HepG2 (cell line): ENCODE data around the gene DNAJC21. TPM values are rescaled to one million over a fixed set of nuclear protein-coding genes. Genes with fewer than 3 reads are reported as not detected.

Experiments used
- ATAC-seq: fragments of 200-7000 bp; cut with Tn5 transposase; 3 replicates; pipeline ENCODE4 v1.9.1; 2020; ENCODE audit warnings: mild to moderate bottlenecking, moderate library complexity
- BruUV-seq: library from RNA; stranded (reverse); fragments of 400-500 nt; replicated peaks from 2 replicates; lab custom pipeline; 2021; lab: Mats Ljungman, UMichigan
- CTCF ChIA-PET: fragments of 300-600 bp; formaldehyde crosslinking; extraction: SDS; loops from one replicate; lab custom pipeline; 2021; ENCODE audit warnings: low total read pairs, inconsistent platforms, low intra/inter-chr PET ratio; lab: Yijun Ruan, JAX
- POLR2A ChIA-PET: fragments of 350-600 bp; sonication (Branson Sonifier 250); formaldehyde crosslinking; loops from one replicate; lab custom pipeline; 2020; ENCODE audit warnings: antibody characterized with exemption, inconsistent platforms; lab: Yijun Ruan, JAX
- DNase-seq: peaks from one replicate; pipeline ENCODE4 v3.0.0-alpha.2; 2015; ENCODE audit warnings: low spot score
- FAIRE-seq: peaks from 3 replicates; lab custom pipeline; 2011; peaks lifted over from hg19 to GRCh38; lab: Jason Lieb, UNC
- H2AFZ ChIP-seq: one replicate; pipeline ENCODE4 v1.6.1; 2011; ENCODE audit warnings: low read length, inconsistent platforms
- H3K27ac ChIP-seq: fragments of 300-600 bp; 3 replicates; pipeline ENCODE4 v1.8.0; 2011; ENCODE audit warnings: mixed run types, mild to moderate bottlenecking, mixed read lengths, low read length, inconsistent platforms; ENCODE audit not compliant: insufficient read depth; ENCODE audit errors: extremely low read length
- H3K27me3 ChIP-seq, 2 experiments: fragments of 200-600 bp in 1 of 2; 2 replicates in 1 of 2; 3 replicates in 1 of 2; pipeline versions ENCODE4 v1.6.0 to v1.8.0; 2011; ENCODE audit warnings: low read length in 2 of 2, mild to moderate bottlenecking in 2 of 2, moderate library complexity in 2 of 2, inconsistent platforms in 1 of 2; ENCODE audit not compliant: insufficient read depth in 2 of 2, control insufficient read depth in 1 of 2
- H3K36me3 ChIP-seq, 2 experiments: fragments of 200-600 bp in 1 of 2; replicated peaks in 1 of 2; 2 replicates in 1 of 2; 3 replicates in 1 of 2; pipeline versions ENCODE4 v1.5.1 to v1.8.0; 2011; ENCODE audit warnings: low read length in 2 of 2, inconsistent platforms in 1 of 2; ENCODE audit not compliant: insufficient read depth in 2 of 2, control insufficient read depth in 1 of 2
- H3K4me1 ChIP-seq: 2 replicates; pipeline ENCODE4 v1.5.1; 2012; ENCODE audit warnings: low read length, inconsistent platforms; ENCODE audit not compliant: insufficient read depth
- H3K4me2 ChIP-seq: 2 replicates; pipeline ENCODE4 v1.6.0; 2011; ENCODE audit warnings: low read depth, low read length, inconsistent platforms
- H3K4me3 ChIP-seq, 3 experiments: fragments of 200-600 bp in 1 of 3; sonication (generic), shearing (Covaris generic) in 1 of 3; replicated peaks in 1 of 3; 2 replicates each; pipeline ENCODE4 v1.5.1; 2011 to 2016; ENCODE audit warnings: low read length in 3 of 3, inconsistent platforms in 2 of 3, low read depth in 2 of 3, mild to moderate bottlenecking in 2 of 3, control low read depth in 1 of 3, mixed read lengths in 1 of 3; ENCODE audit not compliant: insufficient read depth in 1 of 3
- H3K79me2 ChIP-seq: one replicate; pipeline ENCODE4 v1.6.1; 2011; ENCODE audit warnings: low read length, inconsistent platforms; ENCODE audit not compliant: insufficient read depth
- H3K9ac ChIP-seq: 2 replicates; pipeline ENCODE4 v1.6.0; 2011; ENCODE audit warnings: mild to moderate bottlenecking, low read depth, low read length, inconsistent platforms; ENCODE audit not compliant: insufficient read depth
- H3K9me3 ChIP-seq: 2 replicates; pipeline ENCODE4 v1.5.1; 2012; ENCODE audit warnings: mild to moderate bottlenecking, low read length
- H4K20me1 ChIP-seq: 2 replicates; pipeline ENCODE4 v1.6.0; 2011; ENCODE audit warnings: inconsistent platforms, mild to moderate bottlenecking, low read length, moderate library complexity; ENCODE audit not compliant: insufficient read depth
- ASH2L ChIP-seq: fragments of 300-600, 200-600 bp; sonication (generic); IDR thresholded peaks from 2 replicates; pipeline ENCODE4 v1.7.0; 2017; ENCODE audit warnings: low read depth, mild to moderate bottlenecking, moderate library complexity, mixed read lengths, low read length; ENCODE audit not compliant: insufficient read length
- KLF6 ChIP-seq: IDR thresholded peaks from 2 replicates; pipeline ENCODE4 v1.8.0; 2016; ENCODE audit warnings: missing biosample characterization, missing genetic modification reagents
- NFE2 ChIP-seq: sonication (generic); formaldehyde crosslinking; IDR thresholded peaks from 2 replicates; pipeline ENCODE4 v1.4.0; 2020; ENCODE audit warnings: missing genetic modification reagents
- NFE2L2 ChIP-seq: fragments of 150-350 bp; IDR thresholded peaks from 2 replicates; pipeline ENCODE4 v1.6.1; 2014; ENCODE audit warnings: low read length
- PRDM15 ChIP-seq: sonication (generic); formaldehyde crosslinking; IDR thresholded peaks from 2 replicates; pipeline ENCODE4 v1.4.0; 2020; ENCODE audit warnings: missing genetic modification reagents
- ZNF20 ChIP-seq: sonication (generic); formaldehyde crosslinking; IDR thresholded peaks from 2 replicates; pipeline ENCODE4 v1.4.0; 2020; ENCODE audit warnings: mild to moderate bottlenecking, moderate library complexity, missing genetic modification reagents
- ZNF275 ChIP-seq: sonication (generic); formaldehyde crosslinking; IDR thresholded peaks from 2 replicates; pipeline ENCODE4 v1.8.0; 2022; ENCODE audit warnings: missing genetic modification reagents, mild to moderate bottlenecking, inconsistent platforms, borderline replicate concordance
- ZNF564 ChIP-seq: sonication (generic); formaldehyde crosslinking; IDR thresholded peaks from 2 replicates; pipeline ENCODE4 v1.8.1; 2023; ENCODE audit warnings: mild to moderate bottlenecking, missing genetic modification reagents
- ZNF691 ChIP-seq: sonication (generic); formaldehyde crosslinking; IDR thresholded peaks from 2 replicates; pipeline ENCODE4 v1.4.0; 2020; ENCODE audit warnings: missing genetic modification reagents, low read depth, mild to moderate bottlenecking, borderline replicate concordance
- ZSCAN25 ChIP-seq: sonication (generic); formaldehyde crosslinking; IDR thresholded peaks from 2 replicates; pipeline ENCODE4 v1.8.0; 2022; ENCODE audit warnings: mild to moderate bottlenecking, missing genetic modification reagents
- WGBS: methylation state at CpG from one replicate; pipeline ENCODE4 v1.1.6; 2017; ENCODE audit warnings: low lambda C conversion rate; 5-methylcytosine and 5-hydroxymethylcytosine counted together
- in situ Hi-C: cut with HindIII; loops from 2 replicates; pipeline ENCODE4 v1.10.0; 2017; ENCODE audit warnings: low pct_unique_long_range_greater_than_20kb; ENCODE audit not compliant: extremely low pct_ligation_motif_present
- intact Hi-C: fragments of 100-400 bp; cut with micrococcal nuclease; formaldehyde crosslinking; loops from one replicate; pipeline ENCODE4 v1.10.0; 2022; ENCODE audit not compliant: unreplicated experiment
- polyA plus RNA-seq, 8 experiments: library from polyadenylated mRNA; depleted of rRNA in 3 of 8; stranded (reverse) in 7 of 8; unstranded in 1 of 8; fragments of >200 nt; fragmentation: Illumina TruSeq in 4 of 8; extraction: Trizol in 4 of 8; gene quantifications; 2 replicates each; pipeline versions ENCODE4 v1.2.1 to v1.2.3, GENCODE V29; 2011 to 2016; ENCODE audit warnings: low read depth in 4 of 8, missing spikeins in 1 of 8, mixed read lengths in 1 of 8; ENCODE audit not compliant: insufficient read depth in 1 of 8
- total RNA-seq, 5 experiments: library from RNA; depleted of rRNA; stranded (reverse); fragments of >200 nt; fragmentation: Illumina TruSeq; extraction: Trizol; gene quantifications; 2 replicates each; pipeline ENCODE4 v1.2.3, GENCODE V29; 2016; ENCODE audit warnings: low read depth in 1 of 5

The DNAJC21 gene
- total and polyA plus RNA-seq, 2 of the 13 experiments (the other 11 are each of a cell fraction or from before 2014, with no cell fraction given) = 10.9 to 41.6 TPM

- H3K27me3 ChIP-seq = no peaks in the 10 kb centered on the region; a peak in 1 of 5 replicates
- H3K4me2 ChIP-seq = peak overlapping the region; percentile 77
- peak overlapping the region; percentile 94 for H3K9ac ChIP-seq
- H2AFZ ChIP-seq = peak overlapping the region; percentile 46
- DNase-seq (no peak), FAIRE-seq (no peak), ATAC-seq (no peak)
- peak overlapping the region; percentile 91 to 99 (median 96) for H3K4me3 ChIP-seq
- peaks cover 19% of the 10 kb centered on the region for H3K4me1 ChIP-seq
- BruUV-seq = no TSS peak
- H3K27ac ChIP-seq = peak overlapping the region; percentile 92
- intact Hi-C loops = no loop called here
- H4K20me1 ChIP-seq = no peaks in the 10 kb centered on the region
- H3K79me2 ChIP-seq = peaks cover 41% of the 10 kb centered on the region
- POLR2A ChIA-PET = interaction anchor here (0.7 to 3.4 kb wide), 5 partner anchors 9 to 92 kb away, joined by 3 to 92 read pairs (median 8); partner anchors contain the start of genes BRIX1, RAD1 and TTC23L
- peaks cover 0 to 16% of the 10 kb centered on the region in 2 experiments; a peak in 2 of 5 replicates for H3K36me3 ChIP-seq
- 0% methylated on average over 3 of the region's 3 CpGs for WGBS
- CTCF ChIA-PET = no interaction called here
- in situ Hi-C loops = no loop called here
- H3K9me3 ChIP-seq = no peaks in the 10 kb centered on the region
- TF ChIP-seq ZNF691 (CRISPR knock-in tag) (no peak), NFE2L2 (peak; percentile 72), PRDM15 (CRISPR knock-in tag) (no peak), KLF6 (CRISPR knock-in tag) (no peak), ZNF275 (no peak), ZSCAN25 (CRISPR knock-in tag) (no peak), ZNF564 (CRISPR knock-in tag) (0 out of 2 replicates have a peak, but pooled peaks have one; percentile 16), NFE2 (CRISPR knock-in tag) (no peak), ZNF20 (CRISPR knock-in tag) (no peak), ASH2L (peak; percentile 38)
- TF ChIP-seq, all 625 proteins: peak for 3
Observed at GRCh38 chr5:34930462-34930844, 1.1 kb downstream of the DNAJC21 start.
